ENCODE data around the gene RNF44.
A peak's percentile ranks its signal among the peaks of the same experiment; 100 is the strongest.
"Not testable (repeated sequence)": the region's sequence is repeated elsewhere in the genome, so short reads cannot be mapped to it uniquely, and the experiment has no call there.

The RNF44 gene

GRCh38 chr5:176562189-176562588 lies 25.0 kb upstream of the RNF44 start:
- Mint-ChIP-seq H3K27ac (peak overlapping the region; percentile 28), H3K27me3 (no peaks in the 10 kb centered on the region), H3K4me3 (no peak overlapping the region), H3K9me3 (ENCODE audit: low read depth) (no peaks in the 10 kb centered on the region), H3K36me3 (no peaks in the 10 kb centered on the region), H3K4me1 (ENCODE audit: low read depth) (peaks cover 34% of the 10 kb centered on the region)

GRCh38 chr5:176561259-176561658 lies 24.1 kb upstream of the RNF44 start:
- Mint-ChIP-seq H3K4me1 (ENCODE audit: low read depth) (peaks cover 41% of the 10 kb centered on the region), H3K27ac (no peak overlapping the region), H3K9me3 (ENCODE audit: low read depth) (no peaks in the 10 kb centered on the region), H3K27me3 (no peaks in the 10 kb centered on the region), H3K36me3 (no peaks in the 10 kb centered on the region), H3K4me3 (no peak overlapping the region)

- H3K27me3 Mint-ChIP-seq, result no peaks in the 10 kb centered on the region
- no peak overlapping the region for H3K4me3 Mint-ChIP-seq
- no peaks in the 10 kb centered on the region for H3K36me3 Mint-ChIP-seq
- H3K4me1 Mint-ChIP-seq (ENCODE audit: low read depth), result peaks cover 48% of the 10 kb centered on the region
- H3K9me3 Mint-ChIP-seq (ENCODE audit: low read depth), result no peaks in the 10 kb centered on the region
- no peak overlapping the region for H3K27ac Mint-ChIP-seq
Measured at GRCh38 chr5:176560364-176560763, 23.2 kb upstream of the RNF44 start.

- Mint-ChIP-seq H3K4me1 (ENCODE audit: low read depth) (peaks cover 55% of the 10 kb centered on the region), H3K36me3 (no peaks in the 10 kb centered on the region), H3K9me3 (ENCODE audit: low read depth) (no peaks in the 10 kb centered on the region), H3K4me3 (no peak overlapping the region), H3K27ac (no peak overlapping the region), H3K27me3 (no peaks in the 10 kb centered on the region)
Measured at GRCh38 chr5:176559683-176560082, 22.5 kb upstream of the RNF44 start.

- no peak overlapping the region for H3K4me3 Mint-ChIP-seq
- H3K4me1 Mint-ChIP-seq (ENCODE audit: low read depth), result peaks cover 70% of the 10 kb centered on the region
- no peaks in the 10 kb centered on the region for H3K9me3 Mint-ChIP-seq (ENCODE audit: low read depth)
- no peaks in the 10 kb centered on the region for H3K36me3 Mint-ChIP-seq
- no peaks in the 10 kb centered on the region for H3K27me3 Mint-ChIP-seq
- H3K27ac Mint-ChIP-seq, result no peak overlapping the region
Measured at GRCh38 chr5:176557846-176558245, 20.6 kb upstream of the RNF44 start.

GRCh38 chr5:176553260-176554085 lies 16.3 kb upstream of the RNF44 start:
- Mint-ChIP-seq H3K27me3 (no peaks in the 10 kb centered on the region), H3K4me1 (ENCODE audit: low read depth) (peaks cover 58% of the 10 kb centered on the region), H3K4me3 (no peak overlapping the region), H3K27ac (peak overlapping the region; percentile 41), H3K36me3 (no peaks in the 10 kb centered on the region), H3K9me3 (ENCODE audit: low read depth) (no peaks in the 10 kb centered on the region)

GRCh38 chr5:176552332-176552869 lies 15.2 kb upstream of the RNF44 start:
- no peaks in the 10 kb centered on the region for H3K36me3 Mint-ChIP-seq
- H3K4me1 Mint-ChIP-seq (ENCODE audit: low read depth), result peaks cover 67% of the 10 kb centered on the region
- no peak overlapping the region for H3K4me3 Mint-ChIP-seq
- no peaks in the 10 kb centered on the region for H3K9me3 Mint-ChIP-seq (ENCODE audit: low read depth)
- no peaks in the 10 kb centered on the region for H3K27me3 Mint-ChIP-seq
- H3K27ac Mint-ChIP-seq, result peak overlapping the region; percentile 64

GRCh38 chr5:176550937-176551336 lies 13.7 kb upstream of the RNF44 start:
- Mint-ChIP-seq H3K4me3 (peak overlapping the region; percentile 54), H3K4me1 (ENCODE audit: low read depth) (peaks cover 62% of the 10 kb centered on the region), H3K27ac (peak overlapping the region; percentile 72)
- not testable (repeated sequence) for H3K36me3 Mint-ChIP-seq; H3K27me3 Mint-ChIP-seq; H3K9me3 Mint-ChIP-seq (ENCODE audit: low read depth)

GRCh38 chr5:176550275-176550831 lies 13.2 kb upstream of the RNF44 start:
- H3K36me3 Mint-ChIP-seq, result no peaks in the 10 kb centered on the region
- H3K4me1 Mint-ChIP-seq (ENCODE audit: low read depth), result peaks cover 63% of the 10 kb centered on the region
- H3K27ac Mint-ChIP-seq, result peak overlapping the region; percentile 72
- peak overlapping the region; percentile 54 for H3K4me3 Mint-ChIP-seq
- no peaks in the 10 kb centered on the region for H3K9me3 Mint-ChIP-seq (ENCODE audit: low read depth)
- no peaks in the 10 kb centered on the region for H3K27me3 Mint-ChIP-seq

GRCh38 chr5:176549871-176550270 lies 12.7 kb upstream of the RNF44 start:
- H3K4me1 Mint-ChIP-seq (ENCODE audit: low read depth), result peaks cover 63% of the 10 kb centered on the region
- H3K4me3 Mint-ChIP-seq, result no peak overlapping the region
- no peaks in the 10 kb centered on the region for H3K36me3 Mint-ChIP-seq

GRCh38 chr5:176548967-176549444 lies 11.8 kb upstream of the RNF44 start, which contains the start of gene CDHR2:
TSS of gene CDHR2 (plus strand) at chr5:176549342. CDS start at chr5:176565353, 16,011 bp downstream.
- Mint-ChIP-seq H3K36me3 (no peaks in the 10 kb centered on the region), H3K27ac (peak within 1 kb of the TSS; percentile 78), H3K4me1 (ENCODE audit: low read depth) (peaks cover 62% of the 10 kb centered on the region), H3K27me3 (no peaks in the 10 kb centered on the region), H3K9me3 (ENCODE audit: low read depth) (no peaks in the 10 kb centered on the region), H3K4me3 (no peak within 1 kb of the TSS)

More at GRCh38 chr5:176549871-176550270, 12.7 kb upstream of the RNF44 start:
- Mint-ChIP-seq H3K27ac (peak overlapping the region; percentile 28), H3K9me3 (ENCODE audit: low read depth) (no peaks in the 10 kb centered on the region), H3K27me3 (no peaks in the 10 kb centered on the region)

GRCh38 chr5:176547802-176548201 lies 10.6 kb upstream of the RNF44 start:
- Mint-ChIP-seq H3K27me3 (no peaks in the 10 kb centered on the region), H3K4me1 (ENCODE audit: low read depth) (peaks cover 57% of the 10 kb centered on the region), H3K4me3 (no peak overlapping the region), H3K27ac (peak overlapping the region; percentile 78), H3K9me3 (ENCODE audit: low read depth) (no peaks in the 10 kb centered on the region), H3K36me3 (no peaks in the 10 kb centered on the region)

- H3K4me1 Mint-ChIP-seq (ENCODE audit: low read depth), result peaks cover 61% of the 10 kb centered on the region
- H3K27me3 Mint-ChIP-seq, result no peaks in the 10 kb centered on the region
- H3K9me3 Mint-ChIP-seq (ENCODE audit: low read depth), result no peaks in the 10 kb centered on the region
- no peaks in the 10 kb centered on the region for H3K36me3 Mint-ChIP-seq
- peak overlapping the region; percentile 58 for H3K27ac Mint-ChIP-seq
- no peak overlapping the region for H3K4me3 Mint-ChIP-seq
Measured at GRCh38 chr5:176545737-176546509, 8.7 kb upstream of the RNF44 start.

- H3K4me1 Mint-ChIP-seq (ENCODE audit: low read depth), result peaks cover 61% of the 10 kb centered on the region
- H3K27ac Mint-ChIP-seq, result peak overlapping the region; percentile 46
- H3K9me3 Mint-ChIP-seq (ENCODE audit: low read depth), result no peaks in the 10 kb centered on the region
- H3K36me3 Mint-ChIP-seq, result no peaks in the 10 kb centered on the region
- peak overlapping the region; percentile 3 for H3K4me3 Mint-ChIP-seq
- no peaks in the 10 kb centered on the region for H3K27me3 Mint-ChIP-seq
Measured at GRCh38 chr5:176545388-176545736, 8.2 kb upstream of the RNF44 start.

All from activated naive CD8-positive, alpha-beta T cell (primary cell).